Posterior cingulate gyrus (tissue), 11 donors: ENCODE data around the gene TMEM258.

Experiments
- DNase-seq, 10 donors: peaks; one replicate each; pipeline versions ENCODE4 v3.0.0 to v3.0.0-alpha.2; 2020 to 2021; ENCODE audit warnings: mixed read lengths in 3 of 10
- intact Hi-C: fragments of 100-400 bp; cut with DNase I; formaldehyde crosslinking; loops from one replicate; pipeline ENCODE4 v1.15.1; 2023

Gene TMEM258

GRCh38 chr11:61765550-61766253 lies 26.7 kb downstream of the TMEM258 start:
- no peak for DNase-seq
- intact Hi-C loops: no loop called here

- intact Hi-C loops: no loop called here
- no peak for DNase-seq
Observed at GRCh38 chr11:61764606-61765260, 27.7 kb downstream of the TMEM258 start.

DNA sequence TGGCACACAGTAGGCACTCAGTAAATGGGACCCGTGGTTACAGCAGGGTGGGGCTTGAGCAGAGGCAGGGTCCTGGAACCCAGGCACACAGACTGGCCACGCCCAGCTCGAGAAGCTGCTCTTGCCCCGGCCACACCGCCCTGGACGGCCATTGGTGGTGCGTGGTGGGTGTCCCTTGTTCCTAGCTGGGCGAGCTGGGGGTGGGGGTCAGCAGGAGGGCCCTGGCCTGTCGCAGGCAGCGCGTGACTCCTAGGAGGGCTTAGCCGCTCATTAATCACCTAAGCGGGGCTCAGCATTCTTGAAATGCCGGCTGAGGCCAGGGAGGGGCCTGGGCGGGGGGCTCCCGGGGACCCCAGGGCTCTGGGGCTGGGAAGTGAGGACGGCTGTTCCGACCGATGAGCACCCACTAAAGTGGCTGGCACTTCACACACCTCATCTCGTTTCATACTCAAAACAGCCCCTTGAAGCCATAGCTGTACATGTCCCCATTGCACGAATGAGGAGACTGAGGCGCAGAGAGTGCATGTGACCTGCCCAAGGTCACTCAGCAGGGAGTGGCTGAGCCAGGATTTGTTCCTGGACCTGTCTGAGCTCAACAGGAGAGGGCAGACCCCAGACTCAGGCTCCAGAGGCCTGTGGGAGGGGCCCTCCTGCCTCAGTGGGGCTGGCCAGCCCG lies 28.3 kb downstream of the TMEM258 start:
- intact Hi-C loops: no loop called here
- no peak for DNase-seq

DNA sequence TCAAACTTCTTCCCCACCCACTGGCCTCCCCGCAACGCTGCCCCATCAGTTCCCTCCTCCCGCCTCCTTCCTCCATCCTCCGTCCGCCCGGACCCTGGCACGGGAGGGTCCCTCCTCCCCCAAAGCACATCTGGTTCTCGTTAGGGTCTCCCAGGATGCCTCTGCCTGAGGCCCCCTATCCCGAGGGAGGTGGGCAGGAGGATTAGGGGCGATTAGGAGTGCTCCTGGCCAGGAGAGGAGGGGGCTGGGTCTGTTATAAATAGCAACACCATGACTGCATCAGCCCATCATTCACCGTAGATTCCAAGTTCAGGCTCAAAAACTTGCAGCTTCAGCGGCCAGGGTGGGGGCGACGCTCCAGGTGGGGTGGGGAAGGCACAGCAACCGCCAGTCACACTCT lies 29.6 kb downstream of the TMEM258 start:
- intact Hi-C loops: no loop called here
- DNase-seq: no peak

GRCh38 chr11:61762223-61762615 lies 30.2 kb downstream of the TMEM258 start:
- no peak for DNase-seq
- intact Hi-C loops: no loop called here

DNA sequence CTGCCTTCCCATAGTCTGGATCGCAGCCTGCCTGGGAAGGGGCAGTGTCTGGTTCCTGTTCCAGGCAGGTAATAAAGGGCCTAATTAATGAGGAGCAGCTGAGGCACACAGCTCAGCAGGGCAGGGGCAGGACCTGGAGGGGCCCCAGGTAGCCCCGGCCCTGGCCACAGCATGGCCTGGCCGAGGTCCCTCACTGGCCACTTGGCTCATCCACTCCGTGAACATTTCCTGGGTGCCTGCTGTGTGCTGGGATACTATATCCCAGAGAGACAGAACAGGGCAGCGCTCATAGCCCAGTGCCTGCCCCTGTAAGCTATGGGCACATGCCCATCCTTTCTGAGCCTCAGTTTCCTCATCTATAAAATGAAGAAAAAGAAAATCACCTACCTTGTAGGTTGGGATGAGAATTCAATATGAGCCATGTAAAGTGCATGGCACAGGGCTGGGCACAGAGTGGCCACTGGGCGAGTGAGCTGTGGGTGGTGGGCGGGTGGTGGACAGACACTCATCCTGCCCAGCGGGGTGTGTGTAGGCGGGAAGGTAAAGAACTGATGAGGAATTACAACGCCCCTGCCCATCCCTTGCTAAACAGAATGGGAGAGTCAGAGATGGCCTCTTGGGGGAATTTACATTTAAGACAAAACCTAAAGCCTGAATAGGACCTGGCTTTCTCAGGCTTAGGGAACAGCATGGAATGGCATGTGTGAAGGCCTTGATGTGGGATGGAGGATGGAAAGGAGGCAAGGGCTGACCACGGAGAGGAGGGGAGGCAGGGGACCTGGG lies 30.8 kb downstream of the TMEM258 start:
- intact Hi-C loops: no loop called here
- peak in 1 of 10 donors; percentile 91 for DNase-seq

GRCh38 chr11:61760946-61761345 lies 31.5 kb downstream of the TMEM258 start:
- DNase-seq: peak in 9 of 10 donors; percentile 62 to 97 (median 86)
- intact Hi-C loops: no loop called here

- intact Hi-C loops: no loop called here
- DNase-seq: peak in 4 of 10 donors; percentile 37 to 58 (median 48)
Observed at GRCh38 chr11:61757213-61757862, 35.1 kb downstream of the TMEM258 start.

DNA sequence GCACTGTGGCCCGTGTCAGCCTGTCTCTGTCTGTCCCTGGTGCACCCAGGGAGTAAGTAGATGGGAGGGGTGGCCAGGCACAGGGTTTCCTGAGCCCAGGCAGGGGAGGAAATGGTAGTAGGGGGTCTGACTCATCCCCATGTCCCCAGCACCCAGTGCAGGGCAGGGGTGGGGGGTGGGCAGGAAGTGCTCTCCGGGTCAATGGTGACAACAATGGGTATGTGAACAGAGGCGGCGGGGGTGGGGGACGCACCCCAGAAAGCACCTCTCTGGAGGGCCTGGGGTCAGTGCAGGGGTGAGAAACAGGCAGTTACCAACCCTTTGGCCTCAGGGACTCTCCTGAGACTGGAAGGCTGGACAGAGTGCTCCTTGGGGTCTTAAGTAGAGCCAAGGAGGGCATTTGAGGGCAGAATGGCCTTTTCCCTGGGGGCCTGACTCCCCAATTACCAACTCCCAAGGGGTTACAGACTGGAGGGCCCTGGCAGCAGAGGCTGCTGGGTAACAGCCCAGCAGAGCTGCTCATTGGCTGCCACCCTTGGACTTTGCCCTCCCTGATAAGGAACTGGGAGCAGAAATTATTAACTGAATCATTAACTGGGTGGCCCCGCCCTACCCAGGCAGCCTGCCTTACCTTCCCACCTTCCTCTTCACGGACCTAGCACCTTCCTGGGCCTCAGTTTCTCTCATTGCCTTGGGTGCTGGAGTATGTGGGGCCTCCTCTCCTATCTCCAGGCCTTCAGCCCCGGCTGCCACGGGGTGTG lies 35.8 kb downstream of the TMEM258 start:
- intact Hi-C loops: no loop called here
- DNase-seq: no peak

DNA sequence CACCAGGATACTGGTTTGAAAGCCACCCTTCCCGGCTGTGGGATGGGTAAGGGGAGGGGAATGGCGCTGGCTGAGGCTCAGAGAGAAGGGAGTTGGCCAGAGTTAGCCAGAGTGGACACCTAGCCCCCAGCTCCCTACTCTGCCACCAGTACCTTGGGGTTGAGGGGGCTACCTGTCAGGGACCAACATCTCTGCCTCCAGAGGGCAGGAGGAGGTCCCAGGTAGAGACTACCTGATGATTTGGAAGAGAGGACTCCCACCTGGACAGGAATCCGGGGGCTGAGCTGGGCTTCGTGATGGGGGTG lies 36.3 kb downstream of the TMEM258 start:
- no peak for DNase-seq
- intact Hi-C loops: no loop called here

DNA sequence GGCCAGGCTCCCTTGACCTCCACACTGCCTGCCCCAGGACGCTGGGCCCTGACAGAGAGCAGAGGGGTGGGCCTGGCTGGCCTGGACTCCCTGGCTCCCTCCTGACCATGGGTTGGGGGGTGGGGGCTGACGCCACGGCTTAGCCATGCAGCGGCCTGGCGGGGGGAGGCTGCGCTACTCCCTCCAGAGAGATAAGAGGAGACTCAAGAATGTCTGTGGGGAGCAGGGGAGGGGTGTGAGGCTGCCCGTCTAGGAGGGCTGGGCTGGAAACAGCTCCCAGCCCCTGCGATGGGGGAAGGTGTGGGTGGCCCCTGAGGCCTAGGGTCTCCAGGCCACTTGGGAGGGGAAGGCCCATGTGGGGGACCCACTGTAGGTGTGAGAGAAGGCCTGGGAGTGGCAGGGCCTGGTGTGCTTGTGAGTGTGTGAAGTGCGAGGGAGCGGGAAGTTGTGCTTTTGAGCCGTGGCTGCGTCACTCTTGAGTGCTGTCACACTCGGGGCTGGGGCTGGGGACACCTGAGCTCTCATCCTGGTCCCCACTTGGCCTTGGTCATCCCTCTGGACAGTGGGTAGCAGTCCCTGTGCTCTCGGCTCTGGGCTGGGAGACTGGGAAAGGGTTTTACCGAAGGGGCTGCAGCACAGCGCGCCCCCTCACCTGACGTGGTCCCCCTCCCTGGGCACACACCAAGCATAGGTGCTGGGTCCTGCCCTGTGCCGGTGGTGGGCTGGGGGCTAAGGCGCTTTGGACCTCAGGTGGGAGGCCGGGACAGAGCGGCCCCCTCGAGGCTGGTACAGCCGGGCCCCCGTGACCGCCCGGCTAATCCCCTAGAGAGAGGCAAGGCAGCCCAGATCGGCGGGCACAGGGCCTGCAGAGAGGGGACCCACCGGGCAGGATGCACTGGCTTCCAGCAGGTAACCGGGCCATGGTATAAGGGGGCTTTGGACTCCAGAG lies 37.6 kb downstream of the TMEM258 start:
- no peak for DNase-seq

DNA sequence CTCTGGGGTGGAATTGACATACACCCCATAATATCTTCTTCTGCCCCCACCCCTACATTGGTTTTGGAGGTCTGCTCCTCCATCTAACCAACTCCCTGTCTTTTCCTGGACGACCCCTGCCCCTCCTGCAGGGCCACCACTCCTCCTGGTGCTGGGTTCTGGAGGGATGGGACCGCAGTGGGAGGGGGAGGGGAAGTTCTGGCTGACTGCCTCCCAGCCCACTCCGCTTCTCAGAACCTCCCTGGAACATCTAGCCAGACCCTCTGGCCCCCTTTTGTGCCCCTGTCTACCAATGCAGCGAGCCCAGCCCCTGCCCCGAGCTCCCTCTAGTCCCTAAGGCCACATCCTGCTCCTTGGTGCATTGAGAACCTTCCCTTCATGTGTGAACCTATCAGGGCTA lies 38.7 kb downstream of the TMEM258 start:
- DNase-seq: no peak
- intact Hi-C loops: no loop called here

More for the DNA sequence above, 37.6 kb downstream of the TMEM258 start:
- intact Hi-C loops: no loop called here

DNA sequence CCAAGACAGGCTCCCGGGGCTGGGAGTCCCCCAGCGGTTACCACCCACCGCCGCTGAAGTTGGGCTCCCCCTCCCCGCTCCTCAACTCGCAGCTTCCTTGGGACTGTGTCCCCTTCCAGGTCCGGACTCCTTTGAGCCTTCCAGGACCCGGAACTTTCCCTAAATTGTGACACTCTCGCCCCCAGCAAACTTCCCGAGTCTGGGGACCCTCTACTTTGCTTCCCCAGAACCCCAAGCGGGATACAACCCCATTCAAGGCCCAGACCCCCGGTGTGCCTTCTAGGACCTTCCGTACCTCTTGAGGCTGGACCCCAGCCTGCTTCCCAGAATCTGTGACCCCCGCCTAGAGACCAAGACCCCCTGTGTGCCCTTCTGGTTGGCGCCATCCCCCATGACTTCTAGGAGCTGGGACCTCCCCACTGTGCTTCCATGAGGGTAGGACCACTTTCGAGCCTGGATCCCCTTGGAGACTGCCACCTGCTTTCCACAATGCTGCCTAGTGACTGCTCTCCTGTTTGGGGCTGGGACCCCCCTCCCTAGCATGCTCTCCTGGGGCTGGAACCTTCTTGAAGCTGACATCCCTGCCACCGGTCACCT lies 39.4 kb downstream of the TMEM258 start:
- intact Hi-C loops: no loop called here
- no peak for DNase-seq

GRCh38 chr11:61752117-61752924 lies 40.1 kb downstream of the TMEM258 start, which contains the start of gene MYRF:
MYRF (plus strand) TSS chr11:61752636; CDS start chr11:61752745, 109 bp downstream.
- intact Hi-C loops: no loop called here
- DNase-seq: peak in 9 of 10 donors; percentile 37 to 94 (median 60)

GRCh38 chr11:61751384-61751783 lies 41.0 kb downstream of the TMEM258 start:
- intact Hi-C loops: no loop called here
- DNase-seq: no peak

DNA sequence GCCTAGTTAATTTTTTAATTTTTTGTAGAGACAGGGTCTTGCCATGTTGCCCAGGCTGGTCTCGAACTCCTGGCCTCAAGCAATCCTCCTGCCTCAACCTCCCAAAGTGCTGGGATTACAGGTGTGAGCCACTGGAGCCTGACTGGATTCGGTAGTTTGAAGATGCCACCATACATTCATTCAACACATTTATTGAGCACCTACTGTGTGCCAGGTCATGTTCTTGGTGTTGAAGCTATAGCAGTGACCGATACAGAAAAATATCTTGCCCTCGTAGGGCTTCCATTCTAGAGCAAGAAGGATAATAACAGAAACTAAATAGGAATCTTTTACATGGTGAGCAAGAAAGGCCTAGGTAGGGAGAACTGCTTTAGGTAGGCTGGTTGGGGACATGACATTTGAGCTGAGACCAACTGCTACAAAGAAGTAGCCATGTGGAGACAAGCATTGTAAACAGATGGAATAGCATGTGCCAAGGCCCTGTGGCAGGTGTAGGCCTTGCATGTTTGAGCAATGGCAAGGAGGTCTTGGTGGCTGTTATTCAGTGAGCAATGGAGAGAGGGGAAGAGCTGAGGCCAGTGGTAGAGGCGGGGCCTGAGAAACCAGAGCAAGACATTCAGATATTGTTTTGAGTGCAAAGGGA lies 41.6 kb downstream of the TMEM258 start:
- DNase-seq: no peak
- intact Hi-C loops: no loop called here
